ENCODE data around the gene KCNMB2. TPM values are rescaled to one million over a fixed set of nuclear protein-coding genes. Genes with fewer than 3 reads are reported as not detected.

The KCNMB2 gene
- total RNA-seq, 2 donors from 2014 or later = 0.42 to 0.72 TPM

GRCh38 chr3:178568911-178569310 lies 32.7 kb downstream of the KCNMB2 start:
- Histone ChIP-seq H3K27me3 (no peaks in the 10 kb centered on the region), H3K4me1 (no peaks in the 10 kb centered on the region), H3K36me3 (no peaks in the 10 kb centered on the region), H3K4me3 (no peak overlapping the region), H3K9ac (ENCODE audit: low read depth in 2 of 2, low read length in 2 of 2) (no peak overlapping the region), H3K27ac (no peak overlapping the region), H3K9me3 (no peaks in the 10 kb centered on the region)
- no peak for DNase-seq
- intact Hi-C loops (cut with DNase I) = no loop called here
- TF ChIP-seq, protein P1, sequence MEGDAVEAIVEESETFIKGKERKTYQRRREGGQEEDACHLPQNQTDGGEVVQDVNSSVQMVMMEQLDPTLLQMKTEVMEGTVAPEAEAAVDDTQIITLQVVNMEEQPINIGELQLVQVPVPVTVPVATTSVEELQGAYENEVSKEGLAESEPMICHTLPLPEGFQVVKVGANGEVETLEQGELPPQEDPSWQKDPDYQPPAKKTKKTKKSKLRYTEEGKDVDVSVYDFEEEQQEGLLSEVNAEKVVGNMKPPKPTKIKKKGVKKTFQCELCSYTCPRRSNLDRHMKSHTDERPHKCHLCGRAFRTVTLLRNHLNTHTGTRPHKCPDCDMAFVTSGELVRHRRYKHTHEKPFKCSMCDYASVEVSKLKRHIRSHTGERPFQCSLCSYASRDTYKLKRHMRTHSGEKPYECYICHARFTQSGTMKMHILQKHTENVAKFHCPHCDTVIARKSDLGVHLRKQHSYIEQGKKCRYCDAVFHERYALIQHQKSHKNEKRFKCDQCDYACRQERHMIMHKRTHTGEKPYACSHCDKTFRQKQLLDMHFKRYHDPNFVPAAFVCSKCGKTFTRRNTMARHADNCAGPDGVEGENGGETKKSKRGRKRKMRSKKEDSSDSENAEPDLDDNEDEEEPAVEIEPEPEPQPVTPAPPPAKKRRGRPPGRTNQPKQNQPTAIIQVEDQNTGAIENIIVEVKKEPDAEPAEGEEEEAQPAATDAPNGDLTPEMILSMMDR (IDR thresholded peaks at IDR 0.05) = no peak

- Histone ChIP-seq H3K27ac (no peak overlapping the region), H3K36me3 (no peaks in the 10 kb centered on the region), H3K4me3 (no peak overlapping the region), H3K27me3 (no peaks in the 10 kb centered on the region), H3K4me1 (no peaks in the 10 kb centered on the region), H3K9me3 (no peaks in the 10 kb centered on the region), H3K9ac (ENCODE audit: low read depth in 2 of 2, low read length in 2 of 2) (no peak overlapping the region)
- intact Hi-C loops (cut with DNase I) = no loop called here
- no peak for DNase-seq
- TF ChIP-seq, protein P1 (IDR thresholded peaks at IDR 0.05) = no peak
These were observed 33.6 kb downstream of the KCNMB2 start for GRCh38 chr3:178569826-178570225.

DNA sequence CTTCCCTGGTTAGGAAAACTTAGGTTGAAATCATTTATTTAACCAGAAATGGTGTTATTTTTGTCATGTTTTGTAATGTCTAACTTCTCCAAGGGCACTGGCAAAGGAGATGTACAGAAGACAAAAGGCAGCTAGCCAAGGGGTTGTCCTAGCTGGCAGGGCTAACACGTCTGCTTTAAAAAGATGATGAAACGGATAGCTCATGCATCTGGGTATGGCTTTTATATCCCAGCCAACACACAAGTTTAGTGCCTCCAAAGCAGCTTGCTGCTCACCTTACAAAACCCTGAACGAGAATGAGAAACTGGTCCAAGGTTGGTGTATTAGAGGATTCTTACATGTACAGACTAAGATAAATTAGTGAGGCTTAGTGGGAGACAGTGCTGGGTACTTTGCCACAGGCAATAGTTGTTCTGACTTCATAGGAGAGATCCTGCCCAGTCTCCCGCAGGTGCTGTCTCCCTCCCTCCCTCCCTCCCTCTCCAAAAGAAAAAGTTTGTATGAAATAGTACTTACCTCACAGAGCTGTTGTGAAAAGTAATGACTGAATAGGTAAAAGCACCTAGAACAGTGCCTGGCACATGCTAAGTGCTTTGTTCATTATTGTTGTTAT lies 47.8 kb downstream of the KCNMB2 start:
- DNase-seq = no peak
- intact Hi-C loops (cut with DNase I) = no loop called here
- Histone ChIP-seq H3K4me3 (no peak overlapping the region), H3K27ac (no peak overlapping the region), H3K36me3 (no peaks in the 10 kb centered on the region), H3K9me3 (no peaks in the 10 kb centered on the region), H3K9ac (ENCODE audit: low read depth in 2 of 2, low read length in 2 of 2) (no peak overlapping the region), H3K4me1 (no peaks in the 10 kb centered on the region), H3K27me3 (no peaks in the 10 kb centered on the region)
- TF ChIP-seq, protein P1 (IDR thresholded peaks at IDR 0.05) = no peak

GRCh38 chr3:178584722-178585380 lies 48.6 kb downstream of the KCNMB2 start:
- intact Hi-C loops (cut with DNase I) = no loop called here
- no peak overlapping the region for H3K27ac ChIP-seq
- H3K9me3 ChIP-seq = no peaks in the 10 kb centered on the region
- H3K27me3 ChIP-seq = no peaks in the 10 kb centered on the region
- TF ChIP-seq, protein P1 (IDR thresholded peaks at IDR 0.05) = no peak
- no peak for DNase-seq
- H3K9ac ChIP-seq (ENCODE audit: low read depth in 2 of 2, low read length in 2 of 2) = no peak overlapping the region
- no peaks in the 10 kb centered on the region for H3K4me1 ChIP-seq
- H3K36me3 ChIP-seq = no peaks in the 10 kb centered on the region
- H3K4me3 ChIP-seq = no peak overlapping the region

DNA sequence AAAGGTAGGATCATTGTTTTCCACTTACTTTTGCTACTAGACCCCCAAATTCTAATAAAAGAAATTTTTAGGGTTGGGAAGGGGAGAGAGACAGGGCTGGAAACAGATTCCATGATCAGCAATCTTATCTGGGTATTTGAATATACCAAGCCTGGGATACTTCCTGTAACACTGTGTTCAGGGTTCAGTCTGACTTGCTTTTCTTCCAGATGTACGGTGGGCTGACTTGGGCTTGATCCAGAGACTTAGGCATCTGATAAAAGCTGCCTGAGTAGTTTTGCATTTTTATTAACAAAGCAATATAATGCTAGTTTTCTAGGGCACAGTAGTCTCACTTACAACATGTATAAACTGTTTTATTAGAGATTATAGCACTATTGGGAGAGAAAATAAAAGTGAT lies 49.2 kb downstream of the KCNMB2 start:
- Histone ChIP-seq H3K4me3 (no peak overlapping the region), H3K27ac (no peak overlapping the region), H3K36me3 (no peaks in the 10 kb centered on the region), H3K9ac (ENCODE audit: low read depth in 2 of 2, low read length in 2 of 2) (no peak overlapping the region), H3K9me3 (no peaks in the 10 kb centered on the region), H3K27me3 (no peaks in the 10 kb centered on the region), H3K4me1 (no peaks in the 10 kb centered on the region)
- intact Hi-C loops (cut with DNase I) = no loop called here
- TF ChIP-seq, protein P1 (IDR thresholded peaks at IDR 0.05) = no peak
- no peak for DNase-seq

All from colonic mucosa (tissue), 4 donors.